Measurements from ENCODE around the gene TMPRSS13. TPM values are rescaled to one million over a fixed set of nuclear protein-coding genes. Genes with fewer than 3 reads are reported as not detected.

TMPRSS13 gene
- total RNA-seq, 6 experiments from 2014 or later: 0.09 to 0.61 (median 0.12) TPM; not detected in 3

DNA sequence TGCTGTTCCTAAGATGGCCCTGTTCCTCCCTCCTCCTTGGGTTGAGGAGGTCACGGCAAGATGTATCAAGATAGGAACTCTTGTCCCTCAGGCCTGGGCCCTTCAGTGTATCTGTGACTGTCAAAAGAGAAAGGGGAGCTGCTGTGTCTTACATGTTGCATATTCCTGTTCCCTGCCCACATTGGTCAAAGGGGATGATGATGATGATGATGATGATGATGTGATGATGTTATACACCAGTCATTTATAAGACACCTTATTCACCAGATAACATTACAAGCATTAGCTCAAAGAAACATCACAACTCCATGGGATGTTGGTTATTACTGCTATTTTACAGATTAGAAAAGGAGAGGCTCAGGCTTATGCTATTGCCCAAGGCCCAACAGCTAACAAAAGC, 66.4 kb downstream of the TMPRSS13 start:
- H3K27me3 ChIP-seq: no peaks in the 10 kb centered on the region
- ATAC-seq (no peak), DNase-seq (no peak)
- intact Hi-C loops (cut with DNase I): no loop called here
- no peaks in the 10 kb centered on the region for H3K4me1 ChIP-seq
- no peaks in the 10 kb centered on the region for H3K9me3 ChIP-seq
- peak overlapping the region in 2 of 3 donors; percentile 60 to 74 for H3K27ac ChIP-seq
- WGBS (ENCODE audit: insufficient coverage, low coverage, low lambda C conversion rate, missing lambda C conversion rate): no CpG with 5 or more reads among the region's 1 CpG
- no peaks in the 10 kb centered on the region for H3K36me3 ChIP-seq
- H3K4me3 ChIP-seq: no peak overlapping the region
- TF ChIP-seq POLR2A (IDR thresholded peaks at IDR 0.05): no peak
- TF ChIP-seq, protein P1, sequence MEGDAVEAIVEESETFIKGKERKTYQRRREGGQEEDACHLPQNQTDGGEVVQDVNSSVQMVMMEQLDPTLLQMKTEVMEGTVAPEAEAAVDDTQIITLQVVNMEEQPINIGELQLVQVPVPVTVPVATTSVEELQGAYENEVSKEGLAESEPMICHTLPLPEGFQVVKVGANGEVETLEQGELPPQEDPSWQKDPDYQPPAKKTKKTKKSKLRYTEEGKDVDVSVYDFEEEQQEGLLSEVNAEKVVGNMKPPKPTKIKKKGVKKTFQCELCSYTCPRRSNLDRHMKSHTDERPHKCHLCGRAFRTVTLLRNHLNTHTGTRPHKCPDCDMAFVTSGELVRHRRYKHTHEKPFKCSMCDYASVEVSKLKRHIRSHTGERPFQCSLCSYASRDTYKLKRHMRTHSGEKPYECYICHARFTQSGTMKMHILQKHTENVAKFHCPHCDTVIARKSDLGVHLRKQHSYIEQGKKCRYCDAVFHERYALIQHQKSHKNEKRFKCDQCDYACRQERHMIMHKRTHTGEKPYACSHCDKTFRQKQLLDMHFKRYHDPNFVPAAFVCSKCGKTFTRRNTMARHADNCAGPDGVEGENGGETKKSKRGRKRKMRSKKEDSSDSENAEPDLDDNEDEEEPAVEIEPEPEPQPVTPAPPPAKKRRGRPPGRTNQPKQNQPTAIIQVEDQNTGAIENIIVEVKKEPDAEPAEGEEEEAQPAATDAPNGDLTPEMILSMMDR (IDR thresholded peaks at IDR 0.05): no peak

DNA sequence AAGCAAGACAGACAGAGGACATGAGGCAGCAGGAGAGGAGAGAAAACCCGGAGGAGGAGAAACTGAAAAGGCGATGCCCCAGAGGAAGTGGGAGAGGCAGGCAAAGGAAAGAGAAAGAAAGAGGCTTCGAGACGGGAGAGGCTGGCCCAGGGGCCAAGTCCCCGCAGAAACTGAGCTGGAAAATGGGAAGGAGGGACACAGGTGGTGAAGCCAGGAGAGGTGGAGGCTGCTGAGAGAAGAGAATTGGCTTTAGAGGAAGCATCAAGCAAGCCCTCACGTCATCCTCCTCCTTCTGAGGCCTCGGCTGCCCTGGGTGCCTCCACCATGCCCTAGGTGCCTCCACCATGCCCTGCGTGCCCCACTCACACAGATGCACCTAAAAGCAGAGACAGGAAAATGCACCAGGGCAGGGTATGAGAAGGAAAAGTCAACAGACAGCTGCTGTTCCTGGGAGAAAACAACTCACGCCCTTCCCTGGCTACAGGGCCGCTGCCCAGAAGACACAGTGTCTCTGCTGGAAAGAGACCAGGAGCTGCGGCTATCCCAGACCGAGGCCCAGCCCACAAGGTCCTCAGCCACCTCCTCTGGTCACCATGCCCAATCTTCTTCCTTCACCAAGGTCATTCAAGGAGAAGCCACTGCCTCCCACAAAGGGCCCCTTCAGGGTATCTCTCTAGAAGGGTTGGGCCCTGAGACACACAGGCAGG, 67.0 kb downstream of the TMPRSS13 start:
- intact Hi-C loops (cut with DNase I): no loop called here
- Histone ChIP-seq H3K27ac (peak overlapping the region; percentile 60 to 74 (median 66)), H3K9me3 (no peaks in the 10 kb centered on the region), H3K27me3 (no peaks in the 10 kb centered on the region), H3K4me1 (no peaks in the 10 kb centered on the region), H3K4me3 (no peak overlapping the region), H3K36me3 (no peaks in the 10 kb centered on the region)
- peak in 1 of 3 donors; percentile 37 for DNase-seq
- peak in 1 of 4 donors; percentile 21 for ATAC-seq
- WGBS (ENCODE audit: insufficient coverage, low coverage, low lambda C conversion rate, missing lambda C conversion rate): 48% methylated on average over 7 of the region's 12 CpGs
- TF ChIP-seq, protein P1 (IDR thresholded peaks at IDR 0.05): no peak
- TF ChIP-seq POLR2A (IDR thresholded peaks at IDR 0.05): no peak

DNA sequence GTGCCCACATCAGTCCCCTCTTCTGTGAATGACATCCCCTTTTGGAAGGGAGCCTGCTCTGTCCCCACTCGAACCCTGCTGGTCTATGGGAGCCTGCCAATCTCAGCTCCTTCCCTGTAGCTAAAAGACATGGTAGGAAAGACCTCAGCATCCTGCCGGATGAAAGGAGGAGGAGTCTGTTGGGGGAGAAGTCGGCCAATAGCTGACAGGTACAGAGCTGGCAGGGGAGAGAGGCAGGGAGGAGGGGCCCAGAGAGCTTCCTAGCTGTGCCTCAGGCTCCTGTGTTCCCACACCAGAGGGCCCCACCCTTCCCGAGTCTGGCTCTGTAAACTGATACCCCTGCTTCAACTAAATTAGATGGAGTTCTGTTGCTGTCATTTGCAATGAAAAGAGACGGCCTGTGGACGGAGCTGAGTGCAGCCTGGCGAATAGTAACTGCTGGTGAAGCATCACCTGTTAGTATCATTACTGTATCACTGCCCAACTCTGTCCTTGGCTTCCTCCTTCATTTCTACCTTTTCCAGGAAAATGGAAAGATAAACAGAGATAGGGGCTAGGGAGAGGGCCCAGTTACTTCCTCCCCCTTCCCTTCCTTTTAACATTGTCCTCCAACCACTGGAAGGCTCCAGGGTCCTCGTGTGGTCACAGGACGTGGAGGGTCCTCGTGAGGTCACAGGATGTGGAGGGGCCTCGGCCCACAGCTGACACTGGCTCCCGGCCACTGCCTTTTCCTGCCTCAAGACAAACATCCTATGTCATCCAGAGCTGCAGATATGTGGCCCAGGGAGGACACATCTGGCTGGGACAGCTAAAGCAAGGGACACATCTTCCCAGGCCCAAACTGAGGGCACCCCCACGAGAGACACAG, 67.8 kb downstream of the TMPRSS13 start:
- peak in 2 of 3 donors; percentile 52 to 58 for DNase-seq
- intact Hi-C loops (cut with DNase I): no loop called here

DNA sequence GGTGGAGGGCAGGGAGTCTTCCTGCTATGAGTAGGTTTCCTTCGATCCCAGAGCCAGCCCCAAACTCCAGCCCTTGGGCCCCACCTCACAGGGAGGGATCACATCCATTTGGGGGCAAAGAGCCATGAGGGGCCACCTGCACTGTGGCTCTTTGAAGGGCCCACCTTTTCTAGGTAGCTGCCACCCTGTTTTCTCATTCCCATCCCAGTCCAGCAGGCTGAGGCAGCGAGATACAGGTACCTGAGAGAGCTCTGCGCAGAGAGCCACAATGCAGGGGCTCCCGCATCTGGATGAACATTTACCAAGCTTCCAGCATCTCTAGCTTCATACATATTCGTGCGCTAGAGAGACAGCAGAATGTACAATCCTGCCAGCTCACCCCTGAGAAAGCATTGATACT, 69.1 kb downstream of the TMPRSS13 start:
- intact Hi-C loops (cut with DNase I): no loop called here
- DNase-seq: peak in 1 of 3 donors; percentile 21
- TF ChIP-seq, protein P1 (IDR thresholded peaks at IDR 0.05): no peak
- TF ChIP-seq POLR2A (IDR thresholded peaks at IDR 0.05): no peak

More for the DNA sequence above, 67.8 kb downstream of the TMPRSS13 start:
- ATAC-seq: peak; percentile 80 to 88 (median 80)
- H3K4me1 ChIP-seq: no peaks in the 10 kb centered on the region
- H3K9me3 ChIP-seq: no peaks in the 10 kb centered on the region
- H3K27me3 ChIP-seq: no peaks in the 10 kb centered on the region
- H3K4me3 ChIP-seq: no peak overlapping the region
- H3K27ac ChIP-seq: peak overlapping the region; percentile 60 to 74 (median 66)
- WGBS (ENCODE audit: insufficient coverage, low coverage, low lambda C conversion rate, missing lambda C conversion rate): 26% methylated on average over 13 of the region's 13 CpGs
- H3K36me3 ChIP-seq: no peaks in the 10 kb centered on the region
- no peak for TF ChIP-seq POLR2A (IDR thresholded peaks at IDR 0.05)
- TF ChIP-seq, protein P1 (IDR thresholded peaks at IDR 0.05): no peak

More for the DNA sequence above, 69.1 kb downstream of the TMPRSS13 start:
- Histone ChIP-seq H3K4me3 (no peak overlapping the region), H3K36me3 (no peaks in the 10 kb centered on the region), H3K9me3 (no peaks in the 10 kb centered on the region), H3K27ac (no peak overlapping the region), H3K27me3 (no peaks in the 10 kb centered on the region), H3K4me1 (no peaks in the 10 kb centered on the region)
- 80% methylated on average over 1 of the region's 6 CpGs for WGBS (ENCODE audit: insufficient coverage, low coverage, low lambda C conversion rate, missing lambda C conversion rate)
- no peak for ATAC-seq
